Neural cell (in vitro differentiated cells): Measurements from ENCODE around the gene RPSA. TPM values are rescaled to one million over a fixed set of nuclear protein-coding genes. Genes with fewer than 3 reads are reported as not detected.
"Not testable (repeated sequence)": the region's sequence is repeated elsewhere in the genome, so short reads cannot be mapped to it uniquely, and the experiment has no call there.

Experiments
- H2AFZ ChIP-seq: fragments of 200-600, 300-800 bp; sonication (generic), shearing (Covaris generic); 2 replicates; pipeline ENCODE4 v1.6.0; 2014; ENCODE audit warnings: low read depth, mild to moderate bottlenecking, antibody characterized with exemption, low read length, moderate library complexity
- H3F3A ChIP-seq: fragments of 200-600 bp; shearing (Covaris generic); 2 replicates; pipeline ENCODE4 v1.6.1; 2016; ENCODE audit warnings: mild to moderate bottlenecking, moderate library complexity, mixed read lengths, antibody characterized with exemption, low read length; ENCODE audit not compliant: insufficient read depth, poor library complexity, severe bottlenecking
- H3K27ac ChIP-seq: fragments of 200-600, 300-800 bp; sonication (generic), shearing (Covaris generic); 2 replicates; pipeline ENCODE4 v1.5.1; 2014; ENCODE audit warnings: mild to moderate bottlenecking, low read length, moderate library complexity
- H3K27me3 ChIP-seq: fragments of 300-800, 200-600 bp; sonication (generic), shearing (Covaris generic); 2 replicates; pipeline ENCODE4 v1.6.0; 2014; ENCODE audit warnings: mild to moderate bottlenecking, low read depth, low read length, moderate library complexity; ENCODE audit not compliant: insufficient read depth
- H3K36me3 ChIP-seq: fragments of 300-800, 200-600 bp; sonication (generic), shearing (Covaris generic); 2 replicates; pipeline ENCODE4 v1.5.1; 2014; ENCODE audit warnings: mild to moderate bottlenecking, antibody characterized with exemption, low read length, moderate library complexity; ENCODE audit not compliant: insufficient read depth
- H3K4me2 ChIP-seq: fragments of 300-800, 200-600 bp; sonication (generic), shearing (Covaris generic); 2 replicates; pipeline ENCODE4 v1.6.0; 2014; ENCODE audit warnings: mild to moderate bottlenecking, low read length
- H3K4me3 ChIP-seq: fragments of 300-800, 200-600 bp; sonication (generic), shearing (Covaris generic); 2 replicates; pipeline ENCODE4 v1.5.1; 2014; ENCODE audit warnings: mild to moderate bottlenecking, low read length, moderate library complexity
- H3K79me2 ChIP-seq: fragments of 200-600 bp; shearing (Covaris generic); replicated peaks from 2 replicates; pipeline ENCODE4 v1.6.0; 2014; ENCODE audit warnings: mild to moderate bottlenecking, low read length, moderate library complexity; ENCODE audit not compliant: insufficient read depth
- H3K9ac ChIP-seq: fragments of 300-800, 200-600 bp; sonication (generic), shearing (Covaris generic); 2 replicates; pipeline ENCODE4 v1.6.1; 2016; ENCODE audit warnings: mild to moderate bottlenecking, low read length, mixed read lengths
- H3K9me2 ChIP-seq: fragments of 200-600 bp; shearing (Covaris generic); 2 replicates; pipeline ENCODE4 v1.6.1; 2016; ENCODE audit warnings: mild to moderate bottlenecking, low read length, mixed read lengths; ENCODE audit not compliant: insufficient read depth
- H3K9me3 ChIP-seq: fragments of 200-600, 300-800 bp; sonication (generic), shearing (Covaris generic); 2 replicates; pipeline ENCODE4 v1.6.1; 2016; ENCODE audit warnings: mild to moderate bottlenecking, mixed run types, low read length, moderate library complexity, mixed read lengths
- H4K20me1 ChIP-seq: fragments of 200-600 bp; shearing (Covaris generic); 2 replicates; pipeline ENCODE4 v1.6.1; 2016; ENCODE audit warnings: mild to moderate bottlenecking, mixed run types; ENCODE audit not compliant: insufficient read depth
- EP300 ChIP-seq: fragments of 450-650 bp; conservative IDR thresholded peaks from 2 replicates; pipeline ENCODE4 v1.6.1; 2014; ENCODE audit warnings: antibody characterized with exemption, mild to moderate bottlenecking, moderate library complexity; ENCODE audit not compliant: poor library complexity, severe bottlenecking
- EZH2 ChIP-seq: fragments of 200-600, 300-800 bp; shearing (Covaris generic), sonication (generic); IDR thresholded peaks from 2 replicates; pipeline ENCODE4 v1.6.1; 2014; ENCODE audit warnings: antibody characterized with exemption, low read length, borderline replicate concordance, mild to moderate bottlenecking; ENCODE audit not compliant: insufficient read depth, poor library complexity, severe bottlenecking
- MXI1 ChIP-seq: fragments of 450-650 bp; conservative IDR thresholded peaks from 2 replicates; pipeline ENCODE4 v1.6.1; 2014; ENCODE audit warnings: antibody characterized with exemption, mild to moderate bottlenecking; ENCODE audit not compliant: poor library complexity, severe bottlenecking
- POLR2AphosphoS5 ChIP-seq: IDR thresholded peaks from 2 replicates; pipeline ENCODE4 v1.6.1; 2012
- RAD21 ChIP-seq: fragments of 450-650 bp; conservative IDR thresholded peaks from 2 replicates; pipeline ENCODE4 v1.6.1; 2014; ENCODE audit warnings: antibody characterized with exemption, mild to moderate bottlenecking, moderate library complexity
- SMC3 ChIP-seq: fragments of 450-650 bp; conservative IDR thresholded peaks from 2 replicates; pipeline ENCODE4 v1.6.1; 2014; ENCODE audit warnings: antibody characterized with exemption, mild to moderate bottlenecking, moderate library complexity; ENCODE audit not compliant: poor library complexity
- TAF1 ChIP-seq: IDR thresholded peaks from 2 replicates; pipeline ENCODE4 v1.6.1; 2012; ENCODE audit warnings: low read depth
- polyA plus RNA-seq: library from polyadenylated mRNA; depleted of rRNA; stranded (reverse); fragments of >200 nt; gene quantifications from 2 replicates; pipeline ENCODE4 v1.2.3, GENCODE V29; 2014
- TF ChIP-seq, protein P1 (sequence below): fragments of 450-650 bp; IDR thresholded peaks from 2 replicates; pipeline ENCODE4 v1.5.1; 2014; ENCODE audit warnings: antibody characterized with exemption, mild to moderate bottlenecking, moderate library complexity; ENCODE audit not compliant: poor library complexity, severe bottlenecking
- TF ChIP-seq, protein P2 (sequence below): IDR thresholded peaks from 2 replicates; pipeline ENCODE4 v1.6.1; 2012; ENCODE audit warnings: borderline replicate concordance

RPSA gene
- polyA plus RNA-seq, 1 donor from 2014 or later = 1,629 TPM

DNA sequence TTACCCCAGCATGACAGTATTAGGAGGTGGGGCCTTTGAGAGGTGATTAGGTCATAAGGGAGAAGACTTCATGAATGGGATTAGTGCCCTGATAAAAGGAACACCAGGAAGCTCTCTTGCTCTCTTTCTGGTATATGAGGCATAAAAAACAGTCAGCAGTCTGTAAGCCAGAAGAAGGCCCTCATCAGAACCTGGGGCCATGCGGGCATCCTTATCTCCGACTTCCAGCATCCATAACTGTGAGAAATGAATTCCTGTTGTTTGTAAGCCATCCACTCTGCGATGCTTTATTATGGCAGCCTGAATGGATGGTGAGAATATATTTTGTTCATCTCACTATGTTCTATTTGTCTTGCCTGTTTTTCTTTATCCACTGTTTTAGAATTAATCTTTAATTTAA, 43.3 kb downstream of the RPSA start:
- Histone ChIP-seq H3K4me2 (no peak overlapping the region), H2AFZ (no peak overlapping the region), H3K27me3 (no peaks in the 10 kb centered on the region), H3K27ac (no peak overlapping the region), H3K79me2 (no peaks in the 10 kb centered on the region), H4K20me1 (no peaks in the 10 kb centered on the region), H3F3A (no peaks in the 10 kb centered on the region), H3K4me3 (no peak overlapping the region), H3K9ac (no peak overlapping the region), H3K9me2 (no peaks in the 10 kb centered on the region), H3K36me3 (no peaks in the 10 kb centered on the region), H3K9me3 (no peaks in the 10 kb centered on the region)
- TF ChIP-seq EZH2 = no peak
- TF ChIP-seq RAD21 = no peak
- TF ChIP-seq, protein P1, sequence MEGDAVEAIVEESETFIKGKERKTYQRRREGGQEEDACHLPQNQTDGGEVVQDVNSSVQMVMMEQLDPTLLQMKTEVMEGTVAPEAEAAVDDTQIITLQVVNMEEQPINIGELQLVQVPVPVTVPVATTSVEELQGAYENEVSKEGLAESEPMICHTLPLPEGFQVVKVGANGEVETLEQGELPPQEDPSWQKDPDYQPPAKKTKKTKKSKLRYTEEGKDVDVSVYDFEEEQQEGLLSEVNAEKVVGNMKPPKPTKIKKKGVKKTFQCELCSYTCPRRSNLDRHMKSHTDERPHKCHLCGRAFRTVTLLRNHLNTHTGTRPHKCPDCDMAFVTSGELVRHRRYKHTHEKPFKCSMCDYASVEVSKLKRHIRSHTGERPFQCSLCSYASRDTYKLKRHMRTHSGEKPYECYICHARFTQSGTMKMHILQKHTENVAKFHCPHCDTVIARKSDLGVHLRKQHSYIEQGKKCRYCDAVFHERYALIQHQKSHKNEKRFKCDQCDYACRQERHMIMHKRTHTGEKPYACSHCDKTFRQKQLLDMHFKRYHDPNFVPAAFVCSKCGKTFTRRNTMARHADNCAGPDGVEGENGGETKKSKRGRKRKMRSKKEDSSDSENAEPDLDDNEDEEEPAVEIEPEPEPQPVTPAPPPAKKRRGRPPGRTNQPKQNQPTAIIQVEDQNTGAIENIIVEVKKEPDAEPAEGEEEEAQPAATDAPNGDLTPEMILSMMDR = no peak
- TF ChIP-seq, protein P2, sequence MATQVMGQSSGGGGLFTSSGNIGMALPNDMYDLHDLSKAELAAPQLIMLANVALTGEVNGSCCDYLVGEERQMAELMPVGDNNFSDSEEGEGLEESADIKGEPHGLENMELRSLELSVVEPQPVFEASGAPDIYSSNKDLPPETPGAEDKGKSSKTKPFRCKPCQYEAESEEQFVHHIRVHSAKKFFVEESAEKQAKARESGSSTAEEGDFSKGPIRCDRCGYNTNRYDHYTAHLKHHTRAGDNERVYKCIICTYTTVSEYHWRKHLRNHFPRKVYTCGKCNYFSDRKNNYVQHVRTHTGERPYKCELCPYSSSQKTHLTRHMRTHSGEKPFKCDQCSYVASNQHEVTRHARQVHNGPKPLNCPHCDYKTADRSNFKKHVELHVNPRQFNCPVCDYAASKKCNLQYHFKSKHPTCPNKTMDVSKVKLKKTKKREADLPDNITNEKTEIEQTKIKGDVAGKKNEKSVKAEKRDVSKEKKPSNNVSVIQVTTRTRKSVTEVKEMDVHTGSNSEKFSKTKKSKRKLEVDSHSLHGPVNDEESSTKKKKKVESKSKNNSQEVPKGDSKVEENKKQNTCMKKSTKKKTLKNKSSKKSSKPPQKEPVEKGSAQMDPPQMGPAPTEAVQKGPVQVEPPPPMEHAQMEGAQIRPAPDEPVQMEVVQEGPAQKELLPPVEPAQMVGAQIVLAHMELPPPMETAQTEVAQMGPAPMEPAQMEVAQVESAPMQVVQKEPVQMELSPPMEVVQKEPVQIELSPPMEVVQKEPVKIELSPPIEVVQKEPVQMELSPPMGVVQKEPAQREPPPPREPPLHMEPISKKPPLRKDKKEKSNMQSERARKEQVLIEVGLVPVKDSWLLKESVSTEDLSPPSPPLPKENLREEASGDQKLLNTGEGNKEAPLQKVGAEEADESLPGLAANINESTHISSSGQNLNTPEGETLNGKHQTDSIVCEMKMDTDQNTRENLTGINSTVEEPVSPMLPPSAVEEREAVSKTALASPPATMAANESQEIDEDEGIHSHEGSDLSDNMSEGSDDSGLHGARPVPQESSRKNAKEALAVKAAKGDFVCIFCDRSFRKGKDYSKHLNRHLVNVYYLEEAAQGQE = no peak
- no peak for TF ChIP-seq SMC3
- TF ChIP-seq MXI1 = no peak
- no peak for TF ChIP-seq TAF1
- TF ChIP-seq EP300 = no peak
- no peak for TF ChIP-seq POLR2AphosphoS5

DNA sequence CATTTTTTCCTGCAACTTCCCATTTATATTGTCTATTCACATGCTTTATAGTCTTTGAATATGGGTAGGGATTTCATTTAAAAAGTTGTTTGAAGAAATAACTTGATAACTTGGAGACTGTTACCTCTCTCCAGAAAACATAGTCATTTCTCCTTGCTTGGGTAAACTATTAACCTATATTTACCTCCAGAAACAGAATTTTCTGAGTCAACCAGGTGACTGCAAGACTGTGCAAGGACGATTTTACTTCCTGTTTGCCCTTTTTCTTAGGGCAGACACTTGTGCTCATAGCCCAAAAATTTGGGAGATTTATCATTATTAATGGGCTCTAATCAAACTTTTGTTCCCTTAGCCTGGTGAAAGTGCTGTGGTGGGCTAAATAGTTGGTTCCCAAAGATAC, 46.6 kb downstream of the RPSA start:
- no peak overlapping the region for H3K9ac ChIP-seq
- no peaks in the 10 kb centered on the region for H3K79me2 ChIP-seq
- H3K27me3 ChIP-seq = no peaks in the 10 kb centered on the region
- H3F3A ChIP-seq = no peaks in the 10 kb centered on the region
- no peaks in the 10 kb centered on the region for H3K9me3 ChIP-seq
- TF ChIP-seq TAF1 (no peak), EP300 (no peak)
- TF ChIP-seq, protein P2 = no peak
- no peak overlapping the region for H2AFZ ChIP-seq
- no peak overlapping the region for H3K4me2 ChIP-seq
- no peak overlapping the region for H3K4me3 ChIP-seq
- no peaks in the 10 kb centered on the region for H3K36me3 ChIP-seq
- H3K9me2 ChIP-seq = no peaks in the 10 kb centered on the region
- H4K20me1 ChIP-seq = no peaks in the 10 kb centered on the region
- no peak overlapping the region for H3K27ac ChIP-seq

DNA sequence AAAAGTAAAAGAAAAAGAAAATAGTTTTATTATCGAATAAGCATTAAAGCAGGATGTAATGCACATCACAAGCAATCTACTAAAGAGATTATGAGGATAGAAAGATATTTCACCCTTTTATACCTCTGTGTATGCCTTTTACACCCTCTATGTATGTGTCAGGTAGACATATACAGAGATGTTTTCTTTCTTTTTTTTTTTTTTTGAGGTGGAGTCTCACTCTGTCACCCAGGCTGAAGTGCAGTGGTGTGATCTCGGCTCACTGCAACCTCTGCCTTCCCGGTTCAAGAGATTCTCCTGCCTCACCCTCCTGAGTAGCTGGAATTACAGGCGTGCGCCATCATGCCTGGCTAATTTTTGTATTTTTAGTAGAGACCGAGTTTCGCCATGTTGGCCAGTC, 47.4 kb downstream of the RPSA start:
- not testable (repeated sequence) for H3K9me2 ChIP-seq, H3K4me3 ChIP-seq, H3K79me2 ChIP-seq, H2AFZ ChIP-seq, H3K27ac ChIP-seq, H3K4me2 ChIP-seq, H4K20me1 ChIP-seq, H3K36me3 ChIP-seq, H3F3A ChIP-seq, H3K9ac ChIP-seq, H3K27me3 ChIP-seq, H3K9me3 ChIP-seq
